Measurements from ENCODE around the gene NANOS3. TPM values are rescaled to one million over a fixed set of nuclear protein-coding genes. Genes with fewer than 3 reads are reported as not detected.

Gene NANOS3
- total and polyA plus RNA-seq, 7 donors: 0.16 TPM; not detected in 6

GRCh38 chr19:13882836-13883235 is 5.9 kb downstream of the NANOS3 start:
- Histone ChIP-seq H3K4me3 (no peak overlapping the region), H3K36me3 (no peaks in the 10 kb centered on the region), H3K27ac (no peak overlapping the region), H3K9me3 (no peaks in the 10 kb centered on the region), H3K4me1 (peaks cover 0 to 30% (median 18%) of the 10 kb centered on the region in 4 donors), H3K27me3 (no peaks in the 10 kb centered on the region)
- intact Hi-C loops (cut with DNase I): loop anchor here (5.0 kb wide), 1 partner anchor 286 kb away; no protein-coding TSS in a partner anchor
- TF ChIP-seq, protein P1, sequence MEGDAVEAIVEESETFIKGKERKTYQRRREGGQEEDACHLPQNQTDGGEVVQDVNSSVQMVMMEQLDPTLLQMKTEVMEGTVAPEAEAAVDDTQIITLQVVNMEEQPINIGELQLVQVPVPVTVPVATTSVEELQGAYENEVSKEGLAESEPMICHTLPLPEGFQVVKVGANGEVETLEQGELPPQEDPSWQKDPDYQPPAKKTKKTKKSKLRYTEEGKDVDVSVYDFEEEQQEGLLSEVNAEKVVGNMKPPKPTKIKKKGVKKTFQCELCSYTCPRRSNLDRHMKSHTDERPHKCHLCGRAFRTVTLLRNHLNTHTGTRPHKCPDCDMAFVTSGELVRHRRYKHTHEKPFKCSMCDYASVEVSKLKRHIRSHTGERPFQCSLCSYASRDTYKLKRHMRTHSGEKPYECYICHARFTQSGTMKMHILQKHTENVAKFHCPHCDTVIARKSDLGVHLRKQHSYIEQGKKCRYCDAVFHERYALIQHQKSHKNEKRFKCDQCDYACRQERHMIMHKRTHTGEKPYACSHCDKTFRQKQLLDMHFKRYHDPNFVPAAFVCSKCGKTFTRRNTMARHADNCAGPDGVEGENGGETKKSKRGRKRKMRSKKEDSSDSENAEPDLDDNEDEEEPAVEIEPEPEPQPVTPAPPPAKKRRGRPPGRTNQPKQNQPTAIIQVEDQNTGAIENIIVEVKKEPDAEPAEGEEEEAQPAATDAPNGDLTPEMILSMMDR (IDR thresholded peaks at IDR 0.05): no peak
- TF ChIP-seq EP300 (IDR thresholded peaks at IDR 0.05) (no peak), POLR2AphosphoS5 (IDR thresholded peaks at IDR 0.05) (no peak), POLR2A (IDR thresholded peaks at IDR 0.05) (no peak)
- no peak for DNase-seq
- 88 to 91% methylated on average over 12 of the region's 12 CpGs for WGBS, 2 donors

- Histone ChIP-seq H3K4me3 (no peak overlapping the region), H3K27me3 (no peaks in the 10 kb centered on the region), H3K27ac (no peak overlapping the region), H3K9me3 (no peaks in the 10 kb centered on the region), H3K36me3 (no peaks in the 10 kb centered on the region), H3K4me1 (peaks cover 0 to 30% (median 18%) of the 10 kb centered on the region in 4 donors)
- TF ChIP-seq POLR2A (IDR thresholded peaks at IDR 0.05) (no peak), POLR2AphosphoS5 (IDR thresholded peaks at IDR 0.05) (no peak), EP300 (IDR thresholded peaks at IDR 0.05) (no peak)
- TF ChIP-seq, protein P1 (IDR thresholded peaks at IDR 0.05): no peak
- 80 to 88% methylated on average over 10 of the region's 10 CpGs for WGBS, 2 donors
- intact Hi-C loops (cut with DNase I): loop anchor here (5.0 kb wide), 1 partner anchor 286 kb away; no protein-coding TSS in a partner anchor
- DNase-seq: no peak
Measured at GRCh38 chr19:13883516-13884064, 6.7 kb downstream of the NANOS3 start.

DNA sequence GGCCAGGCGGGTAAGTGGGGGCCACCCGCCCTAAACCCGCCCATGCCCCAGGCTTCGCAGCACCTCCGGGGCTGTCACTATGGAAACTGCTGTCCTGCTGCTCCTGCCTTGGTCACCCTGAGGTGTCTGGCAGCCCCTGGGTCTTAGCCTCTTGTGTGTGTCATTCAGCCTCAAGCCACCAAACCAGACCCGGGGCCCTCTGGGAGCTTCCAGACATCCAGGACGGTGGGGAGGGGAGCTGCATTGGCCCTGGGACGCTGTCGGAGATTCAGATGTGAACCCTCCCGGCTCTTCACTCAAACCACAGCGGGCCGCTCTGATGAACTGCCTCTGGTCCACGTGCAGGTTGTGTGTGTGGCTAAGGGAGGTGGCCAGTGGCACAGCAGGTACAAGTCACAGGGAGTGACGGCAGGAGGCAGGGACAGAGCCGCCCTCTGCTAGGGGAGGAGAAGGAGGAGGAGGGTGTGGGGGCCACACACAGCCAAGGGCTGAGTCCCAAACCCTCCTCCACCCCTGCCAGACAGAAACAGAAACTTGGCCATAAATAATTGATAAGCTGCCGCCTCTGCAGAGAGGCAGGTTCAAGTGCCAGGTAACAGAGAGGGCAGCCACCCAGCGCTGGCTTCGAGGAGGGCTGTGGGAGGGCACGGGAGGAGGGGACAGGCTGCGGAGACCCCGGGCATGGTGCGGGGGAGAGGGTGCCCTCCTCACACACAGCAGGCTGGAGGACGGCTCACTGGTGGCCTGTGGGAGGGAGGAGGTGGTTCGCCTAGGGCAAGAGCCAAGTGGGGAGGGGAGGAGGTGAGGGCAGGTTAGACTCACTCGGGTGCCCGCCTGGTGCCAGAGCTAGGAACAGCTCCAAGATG is 8.0 kb downstream of the NANOS3 start:
- H3K4me3 ChIP-seq: no peak overlapping the region
- no peaks in the 10 kb centered on the region for H3K9me3 ChIP-seq
- no peak overlapping the region for H3K27ac ChIP-seq
- H3K36me3 ChIP-seq: no peaks in the 10 kb centered on the region
- H3K27me3 ChIP-seq: no peaks in the 10 kb centered on the region
- peak in 1 of 2 donors; percentile 41 for TF ChIP-seq POLR2A (IDR thresholded peaks at IDR 0.05)
- TF ChIP-seq, protein P1 (IDR thresholded peaks at IDR 0.05): no peak
- H3K4me1 ChIP-seq: peaks cover 0 to 23% (median 11%) of the 10 kb centered on the region in 4 donors
- no peak for DNase-seq
- intact Hi-C loops (cut with DNase I): loop anchor here (5.0 kb wide), 1 partner anchor 288 kb away; no protein-coding TSS in a partner anchor
- 17 to 67% methylated on average over 26 of the region's 26 CpGs for WGBS, 2 donors

- H3K4me3 ChIP-seq: no peak overlapping the region
- 82 to 92% methylated on average over 20 of the region's 20 CpGs for WGBS, 2 donors
- TF ChIP-seq, protein P1 (IDR thresholded peaks at IDR 0.05): no peak
- TF ChIP-seq POLR2AphosphoS5 (IDR thresholded peaks at IDR 0.05) (no peak), POLR2A (IDR thresholded peaks at IDR 0.05) (no peak), EP300 (IDR thresholded peaks at IDR 0.05) (no peak)
- H3K27me3 ChIP-seq: no peaks in the 10 kb centered on the region
- intact Hi-C loops (cut with DNase I): no loop called here
- no peaks in the 10 kb centered on the region for H3K36me3 ChIP-seq
- no peaks in the 10 kb centered on the region for H3K9me3 ChIP-seq
- H3K4me1 ChIP-seq: peaks cover 0 to 15% (median 4%) of the 10 kb centered on the region in 4 donors
- DNase-seq: no peak
- H3K27ac ChIP-seq: no peak overlapping the region
Measured at GRCh38 chr19:13885826-13886365, 9.0 kb downstream of the NANOS3 start.

All from sigmoid colon (tissue), 7 donors.